Right atrium auricular region (tissue), 2 donors: ENCODE results near the gene IFNLR1. TPM values are rescaled to one million over a fixed set of nuclear protein-coding genes. Genes with fewer than 3 reads are reported as not detected.

Experiments used
- DNase-seq: peaks from one replicate; pipeline ENCODE4 v3.0.0-alpha.2; 2019; ENCODE audit warnings: low spot score
- H3K27ac ChIP-seq, 2 donors: fragments of 200-600 bp; sonication (generic); 1 replicate in 1 of 2; 2 replicates in 1 of 2; pipeline ENCODE4 v1.5.1; 2016 to 2019
- H3K27me3 ChIP-seq, 2 donors: fragments of 200-600 bp; sonication (generic); one replicate each; pipeline versions ENCODE4 v1.5.1 to v1.6.0; 2017 to 2019
- H3K36me3 ChIP-seq: fragments of 200-600 bp; sonication (generic); one replicate; pipeline ENCODE4 v1.5.1; 2016
- H3K4me1 ChIP-seq, 2 donors: fragments of 200-600 bp; sonication (generic); one replicate each; pipeline versions ENCODE4 v1.5.1 to v1.6.0; 2017 to 2019
- H3K4me3 ChIP-seq, 2 donors: fragments of 200-600 bp; sonication (generic); 1 replicate in 1 of 2; 2 replicates in 1 of 2; pipeline ENCODE4 v1.5.1; 2017 to 2019; ENCODE audit warnings: mild to moderate bottlenecking in 1 of 2, moderate library complexity in 1 of 2
- H3K9me3 ChIP-seq, 2 donors: fragments of 200-600 bp; sonication (generic); one replicate each; pipeline ENCODE4 v1.5.1; 2019
- CTCF ChIP-seq, 2 donors: fragments of 200-600 bp; sonication (generic); IDR thresholded peaks; one replicate each; pipeline ENCODE4 v1.5.1; 2019; ENCODE audit warnings: antibody characterized with exemption in 2 of 2
- total RNA-seq, 2 donors: library from RNA; depleted of rRNA; stranded (reverse); fragments of >200 nt; gene quantifications; one replicate each; pipeline ENCODE4 v1.1.0, GENCODE V29; 2016

Gene IFNLR1
- total RNA-seq, 2 donors from 2014 or later = 3.7 to 6.2 TPM

- no peak for DNase-seq
- H3K27me3 ChIP-seq = no peaks in the 10 kb centered on the region
Observed at GRCh38 chr1:24179251-24179840, 7.7 kb downstream of the IFNLR1 start.

GRCh38 chr1:24178407-24178806, 8.7 kb downstream of the IFNLR1 start:
- no peak overlapping the region for H3K27ac ChIP-seq

More at GRCh38 chr1:24179251-24179840, 7.7 kb downstream of the IFNLR1 start:
- H3K36me3 ChIP-seq = no peaks in the 10 kb centered on the region
- no peaks in the 10 kb centered on the region for H3K9me3 ChIP-seq
- no peak overlapping the region for H3K4me3 ChIP-seq
- TF ChIP-seq CTCF (IDR thresholded peaks at IDR 0.05) = no peak
- H3K4me1 ChIP-seq = no peaks in the 10 kb centered on the region
- H3K27ac ChIP-seq = no peak overlapping the region

GRCh38 chr1:24177161-24177560, 9.9 kb downstream of the IFNLR1 start:
- Histone ChIP-seq H3K27me3 (no peaks in the 10 kb centered on the region), H3K36me3 (no peaks in the 10 kb centered on the region), H3K9me3 (no peaks in the 10 kb centered on the region), H3K4me1 (no peaks in the 10 kb centered on the region), H3K4me3 (no peak overlapping the region), H3K27ac (no peak overlapping the region)
- no peak for TF ChIP-seq CTCF (IDR thresholded peaks at IDR 0.05)
- DNase-seq = no peak

More at GRCh38 chr1:24178407-24178806, 8.7 kb downstream of the IFNLR1 start:
- Histone ChIP-seq H3K4me1 (no peaks in the 10 kb centered on the region), H3K36me3 (no peaks in the 10 kb centered on the region), H3K9me3 (no peaks in the 10 kb centered on the region), H3K27me3 (no peaks in the 10 kb centered on the region), H3K4me3 (no peak overlapping the region)
- no peak for DNase-seq
- no peak for TF ChIP-seq CTCF (IDR thresholded peaks at IDR 0.05)

GRCh38 chr1:24175033-24175755, 11.9 kb downstream of the IFNLR1 start:
- H3K36me3 ChIP-seq = no peaks in the 10 kb centered on the region
- no peaks in the 10 kb centered on the region for H3K9me3 ChIP-seq
- H3K27me3 ChIP-seq = no peaks in the 10 kb centered on the region
- no peak overlapping the region for H3K4me3 ChIP-seq
- TF ChIP-seq CTCF (IDR thresholded peaks at IDR 0.05) = no peak
- DNase-seq = no peak
- H3K4me1 ChIP-seq = no peaks in the 10 kb centered on the region
- no peak overlapping the region for H3K27ac ChIP-seq

GRCh38 chr1:24173638-24174575, 13.2 kb downstream of the IFNLR1 start:
- Histone ChIP-seq H3K9me3 (no peaks in the 10 kb centered on the region), H3K4me1 (no peaks in the 10 kb centered on the region), H3K36me3 (no peaks in the 10 kb centered on the region), H3K27ac (no peak overlapping the region), H3K4me3 (no peak overlapping the region), H3K27me3 (no peaks in the 10 kb centered on the region)
- TF ChIP-seq CTCF (IDR thresholded peaks at IDR 0.05) = no peak
- no peak for DNase-seq
